GM04503 (cell line): ENCODE results near the gene PPP1R3F.

Experiments
- DNase-seq: peaks from one replicate; pipeline ENCODE4 v3.0.0-alpha.2; 2012; ENCODE audit warnings: low read depth

Gene PPP1R3F

GRCh38 chrX:49250066-49250465, 19.5 kb upstream of the PPP1R3F start:
- DNase-seq, result no peak

- no peak for DNase-seq
These were observed 19.0 kb upstream of the PPP1R3F start for GRCh38 chrX:49250578-49250977.

GRCh38 chrX:49251325-49251724, 18.3 kb upstream of the PPP1R3F start:
- DNase-seq, result no peak

- DNase-seq, result no peak
These were observed 15.0 kb upstream of the PPP1R3F start for GRCh38 chrX:49254639-49255038.

GRCh38 chrX:49256268-49256995, 13.2 kb upstream of the PPP1R3F start:
- no peak for DNase-seq

- no peak for DNase-seq
These were observed 12.4 kb upstream of the PPP1R3F start for GRCh38 chrX:49257074-49257790.

GRCh38 chrX:49257846-49258748, 11.5 kb upstream of the PPP1R3F start:
- DNase-seq, result no peak

GRCh38 chrX:49258749-49259124, 10.9 kb upstream of the PPP1R3F start:
- no peak for DNase-seq

- no peak for DNase-seq
These were observed 9.2 kb upstream of the PPP1R3F start for GRCh38 chrX:49260221-49260985.

GRCh38 chrX:49262603-49263002, 7.0 kb upstream of the PPP1R3F start:
- no peak for DNase-seq

GRCh38 chrX:49263631-49264030, 6.0 kb upstream of the PPP1R3F start:
- no peak for DNase-seq

- DNase-seq, result no peak
These were observed 5.1 kb upstream of the PPP1R3F start, which contains the start of gene FOXP3 for GRCh38 chrX:49264460-49264859. TSS of gene FOXP3 (minus strand) at chrX:49264710. CDS start at chrX:49258505, 6,205 bp downstream.

- DNase-seq, result no peak
These were observed 2.8 kb upstream of the PPP1R3F start for GRCh38 chrX:49266523-49267445.

GRCh38 chrX:49268702-49269009, 937 bp upstream of the PPP1R3F start:
- no peak for DNase-seq

- DNase-seq, result peak; percentile 81
These were observed 405 bp upstream of the PPP1R3F start for GRCh38 chrX:49269010-49269766.

- no peak for DNase-seq
These were observed 792 bp downstream of the PPP1R3F start for GRCh38 chrX:49270249-49270921.

GRCh38 chrX:49271341-49271740, 1.7 kb downstream of the PPP1R3F start:
- no peak for DNase-seq

- DNase-seq, result no peak
These were observed 2.8 kb downstream of the PPP1R3F start for GRCh38 chrX:49272421-49272820.

- DNase-seq, result no peak
These were observed 3.7 kb downstream of the PPP1R3F start for GRCh38 chrX:49273181-49273727.
